HG03432 (cell line): ENCODE results near the gene POGK.

Experiments used
- ATAC-seq: cut with Tn5 transposase; IDR thresholded peaks from one replicate; pipeline ENCODE4 v1.9.1; 2021; ENCODE audit warnings: mild to moderate bottlenecking, moderate library complexity; ENCODE audit not compliant: unreplicated experiment

POGK gene

DNA sequence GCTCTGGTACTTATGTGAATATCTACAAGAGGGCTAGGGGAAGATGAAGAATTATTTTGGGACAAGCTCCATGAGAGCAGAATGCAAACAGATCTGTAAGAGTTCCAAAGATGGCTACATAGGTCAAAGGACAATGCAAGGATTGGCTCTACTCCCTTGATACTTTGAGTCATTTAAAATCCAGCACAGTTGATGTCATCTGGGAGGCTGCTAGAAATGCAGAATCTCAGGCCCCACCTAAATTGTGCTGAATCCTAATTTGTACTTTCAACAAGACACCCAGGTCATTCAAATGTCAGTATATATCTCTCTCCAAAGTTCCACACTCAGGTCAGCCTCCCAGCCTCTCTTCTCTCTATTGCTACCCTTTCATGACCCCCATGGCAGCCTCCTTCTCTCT, 60.5 kb downstream of the POGK start:
- no peak for ATAC-seq

DNA sequence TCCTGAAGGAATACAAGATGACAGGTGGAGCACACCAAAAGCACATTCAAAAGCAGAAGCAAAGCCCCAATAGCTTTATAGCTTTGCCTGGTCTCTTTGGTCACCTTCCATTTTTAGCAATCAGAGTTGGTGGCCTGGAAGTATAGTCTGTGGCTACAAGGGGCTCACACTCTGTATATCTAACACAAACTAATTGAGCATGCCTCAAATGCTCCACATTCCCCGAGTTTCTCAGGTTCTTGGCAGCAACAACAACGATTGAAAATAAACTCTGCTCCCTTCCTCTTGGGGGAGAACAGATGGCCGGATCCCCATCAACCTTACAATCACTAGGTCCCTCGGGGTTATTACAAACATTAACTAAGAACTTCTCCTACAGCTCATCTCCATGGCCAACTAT, 61.7 kb downstream of the POGK start:
- no peak for ATAC-seq

DNA sequence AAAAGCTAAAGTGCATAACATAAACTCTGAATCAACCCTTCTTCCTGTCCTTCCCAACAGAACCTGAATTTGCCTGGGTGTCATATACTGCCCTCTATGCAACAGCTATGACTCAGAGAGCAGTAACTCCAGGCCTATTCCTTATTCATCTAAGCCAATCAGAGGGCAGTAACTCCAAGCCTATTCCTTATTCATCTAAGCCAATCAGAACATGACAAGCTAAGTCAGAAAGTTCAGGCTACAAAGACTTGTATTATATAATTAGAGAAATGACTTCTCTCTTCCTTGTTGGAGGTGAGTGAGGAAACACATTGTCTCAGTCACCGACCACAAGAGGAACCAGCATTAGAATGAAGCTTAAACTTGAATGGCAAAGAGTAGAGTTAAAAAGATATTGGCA, 63.0 kb downstream of the POGK start:
- ATAC-seq = no peak

- ATAC-seq = no peak
Measured at GRCh38 chr1:166903232-166903631, 64.0 kb downstream of the POGK start.

DNA sequence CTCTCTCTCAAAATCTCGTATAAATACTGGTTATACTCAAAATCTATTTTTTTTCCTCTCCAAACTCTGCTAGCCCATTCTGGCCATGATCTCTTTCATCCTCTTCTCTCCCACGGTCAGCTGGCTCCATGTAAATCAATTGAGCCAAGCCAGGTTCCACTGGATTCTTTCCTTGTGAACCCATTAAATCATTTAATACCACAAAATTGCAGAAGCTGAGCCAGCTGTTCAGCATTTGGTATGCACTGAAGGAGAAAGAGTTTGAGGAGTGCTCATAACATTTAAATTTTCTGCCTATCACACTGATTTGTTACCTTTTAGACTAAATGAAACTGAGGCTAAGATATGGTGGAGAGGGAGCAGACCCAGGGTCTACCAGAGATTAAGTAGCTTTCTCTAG, 65.9 kb downstream of the POGK start:
- no peak for ATAC-seq

DNA sequence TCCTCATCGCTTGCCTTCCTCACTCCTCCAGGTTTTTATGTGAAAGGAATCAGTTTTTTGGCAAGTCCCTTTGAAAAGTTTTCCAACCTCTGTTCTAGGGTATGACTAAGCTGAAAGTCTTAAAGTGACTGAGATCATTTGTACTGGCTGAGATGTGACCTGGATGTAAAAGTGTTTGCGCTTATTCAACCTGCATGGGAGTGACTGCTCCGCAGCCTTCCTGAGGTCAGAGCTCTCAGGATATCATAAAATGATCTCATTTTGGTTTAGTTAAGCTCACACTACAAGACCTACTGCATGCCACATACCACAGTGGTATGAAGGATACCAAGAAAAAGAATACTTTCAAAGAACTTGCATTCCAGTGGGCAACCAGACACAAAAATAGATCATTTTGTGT, 66.6 kb downstream of the POGK start:
- ATAC-seq = no peak
